ENCODE measurements around the gene DTNBP1.
"Not testable (repeated sequence)": the region's sequence is repeated elsewhere in the genome, so short reads cannot be mapped to it uniquely, and the experiment has no call there.

The DTNBP1 gene

GRCh38 chr6:15544321-15544900, 118.4 kb downstream of the DTNBP1 start:
- H3K27ac ChIP-seq (ENCODE audit: low read length): no peak overlapping the region
- no peaks in the 10 kb centered on the region for H3K9me3 ChIP-seq (ENCODE audit: control insufficient read depth in 2 of 2, low read length in 2 of 2)
- no peaks in the 10 kb centered on the region for H3K27me3 ChIP-seq (ENCODE audit: control insufficient read depth in 1 of 2, insufficient read depth in 2 of 2, low read length in 2 of 2)

GRCh38 chr6:15543332-15543917, 119.4 kb downstream of the DTNBP1 start:
- H3K4me3 ChIP-seq (ENCODE audit: low read length in 2 of 2); H3K27ac ChIP-seq (ENCODE audit: low read length); H3K9me3 ChIP-seq (ENCODE audit: control insufficient read depth in 2 of 2, low read length in 2 of 2); H3K9ac ChIP-seq (ENCODE audit: low read length in 2 of 2); H3K27me3 ChIP-seq (ENCODE audit: control insufficient read depth in 1 of 2, insufficient read depth in 2 of 2, low read length in 2 of 2); H3K4me1 ChIP-seq (ENCODE audit: control insufficient read depth, insufficient read depth, low read length); H3K36me3 ChIP-seq (ENCODE audit: control insufficient read depth in 2 of 2, insufficient read depth in 2 of 2, low read length in 2 of 2): not testable (repeated sequence)

More at GRCh38 chr6:15544321-15544900, 118.4 kb downstream of the DTNBP1 start:
- Histone ChIP-seq H3K4me1 (ENCODE audit: control insufficient read depth, insufficient read depth, low read length) (peaks cover 3% of the 10 kb centered on the region), H3K36me3 (ENCODE audit: control insufficient read depth in 2 of 2, insufficient read depth in 2 of 2, low read length in 2 of 2) (no peaks in the 10 kb centered on the region), H3K9ac (ENCODE audit: low read length in 2 of 2) (no peak overlapping the region), H3K4me3 (ENCODE audit: low read length in 2 of 2) (no peak overlapping the region)

- H3K4me3 ChIP-seq (ENCODE audit: low read length in 2 of 2): no peak overlapping the region
- no peak overlapping the region for H3K27ac ChIP-seq (ENCODE audit: low read length)
- no peaks in the 10 kb centered on the region for H3K27me3 ChIP-seq (ENCODE audit: control insufficient read depth in 1 of 2, insufficient read depth in 2 of 2, low read length in 2 of 2)
- H3K9ac ChIP-seq (ENCODE audit: low read length in 2 of 2): no peak overlapping the region
- H3K36me3 ChIP-seq (ENCODE audit: control insufficient read depth in 2 of 2, insufficient read depth in 2 of 2, low read length in 2 of 2): no peaks in the 10 kb centered on the region
- H3K4me1 ChIP-seq (ENCODE audit: control insufficient read depth, insufficient read depth, low read length): peaks cover 10% of the 10 kb centered on the region
- no peaks in the 10 kb centered on the region for H3K9me3 ChIP-seq (ENCODE audit: control insufficient read depth in 2 of 2, low read length in 2 of 2)
Measured at GRCh38 chr6:15539722-15540270, 123.0 kb downstream of the DTNBP1 start.

- H3K36me3 ChIP-seq (ENCODE audit: control insufficient read depth in 2 of 2, insufficient read depth in 2 of 2, low read length in 2 of 2): no peaks in the 10 kb centered on the region
- no peak overlapping the region for H3K27ac ChIP-seq (ENCODE audit: low read length)
- peaks cover 10% of the 10 kb centered on the region for H3K4me1 ChIP-seq (ENCODE audit: control insufficient read depth, insufficient read depth, low read length)
- no peak overlapping the region for H3K9ac ChIP-seq (ENCODE audit: low read length in 2 of 2)
- H3K4me3 ChIP-seq (ENCODE audit: low read length in 2 of 2): no peak overlapping the region
- no peaks in the 10 kb centered on the region for H3K27me3 ChIP-seq (ENCODE audit: control insufficient read depth in 1 of 2, insufficient read depth in 2 of 2, low read length in 2 of 2)
- H3K9me3 ChIP-seq (ENCODE audit: control insufficient read depth in 2 of 2, low read length in 2 of 2): no peaks in the 10 kb centered on the region
Measured at GRCh38 chr6:15538766-15539495, 123.9 kb downstream of the DTNBP1 start.

- H3K27ac ChIP-seq (ENCODE audit: low read length): no peak overlapping the region
- H3K9ac ChIP-seq (ENCODE audit: low read length in 2 of 2): no peak overlapping the region
- H3K36me3 ChIP-seq (ENCODE audit: control insufficient read depth in 2 of 2, insufficient read depth in 2 of 2, low read length in 2 of 2): peaks cover 0 to 3% of the 10 kb centered on the region in 2 donors
- H3K27me3 ChIP-seq (ENCODE audit: control insufficient read depth in 1 of 2, insufficient read depth in 2 of 2, low read length in 2 of 2): no peaks in the 10 kb centered on the region
- no peaks in the 10 kb centered on the region for H3K9me3 ChIP-seq (ENCODE audit: control insufficient read depth in 2 of 2, low read length in 2 of 2)
- H3K4me3 ChIP-seq (ENCODE audit: low read length in 2 of 2): no peak overlapping the region
- H3K4me1 ChIP-seq (ENCODE audit: control insufficient read depth, insufficient read depth, low read length): peaks cover 10% of the 10 kb centered on the region
Measured at GRCh38 chr6:15538106-15538505, 124.7 kb downstream of the DTNBP1 start.

GRCh38 chr6:15536198-15536955, 126.5 kb downstream of the DTNBP1 start:
- H3K9ac ChIP-seq (ENCODE audit: low read length in 2 of 2): no peak overlapping the region
- no peak overlapping the region for H3K27ac ChIP-seq (ENCODE audit: low read length)
- no peaks in the 10 kb centered on the region for H3K27me3 ChIP-seq (ENCODE audit: control insufficient read depth in 1 of 2, insufficient read depth in 2 of 2, low read length in 2 of 2)
- H3K9me3 ChIP-seq (ENCODE audit: control insufficient read depth in 2 of 2, low read length in 2 of 2): no peaks in the 10 kb centered on the region
- no peak overlapping the region for H3K4me3 ChIP-seq (ENCODE audit: low read length in 2 of 2)
- peaks cover 10% of the 10 kb centered on the region for H3K4me1 ChIP-seq (ENCODE audit: control insufficient read depth, insufficient read depth, low read length)
- peaks cover 2 to 5% of the 10 kb centered on the region in 2 donors for H3K36me3 ChIP-seq (ENCODE audit: control insufficient read depth in 2 of 2, insufficient read depth in 2 of 2, low read length in 2 of 2)

- Histone ChIP-seq H3K36me3 (ENCODE audit: control insufficient read depth in 2 of 2, insufficient read depth in 2 of 2, low read length in 2 of 2) (peaks cover 8% of the 10 kb centered on the region in 2 donors), H3K9me3 (ENCODE audit: control insufficient read depth in 2 of 2, low read length in 2 of 2) (no peaks in the 10 kb centered on the region), H3K4me1 (ENCODE audit: control insufficient read depth, insufficient read depth, low read length) (peaks cover 10% of the 10 kb centered on the region), H3K27ac (ENCODE audit: low read length) (no peak overlapping the region), H3K4me3 (ENCODE audit: low read length in 2 of 2) (no peak overlapping the region), H3K9ac (ENCODE audit: low read length in 2 of 2) (no peak overlapping the region), H3K27me3 (ENCODE audit: control insufficient read depth in 1 of 2, insufficient read depth in 2 of 2, low read length in 2 of 2) (no peaks in the 10 kb centered on the region)
Measured at GRCh38 chr6:15535495-15536197, 127.2 kb downstream of the DTNBP1 start.

GRCh38 chr6:15534974-15535373, 127.9 kb downstream of the DTNBP1 start:
- peaks cover 8 to 9% of the 10 kb centered on the region in 2 donors for H3K36me3 ChIP-seq (ENCODE audit: control insufficient read depth in 2 of 2, insufficient read depth in 2 of 2, low read length in 2 of 2)
- no peaks in the 10 kb centered on the region for H3K27me3 ChIP-seq (ENCODE audit: control insufficient read depth in 1 of 2, insufficient read depth in 2 of 2, low read length in 2 of 2)
- no peaks in the 10 kb centered on the region for H3K9me3 ChIP-seq (ENCODE audit: control insufficient read depth in 2 of 2, low read length in 2 of 2)
- H3K4me1 ChIP-seq (ENCODE audit: control insufficient read depth, insufficient read depth, low read length): peaks cover 10% of the 10 kb centered on the region
- no peak overlapping the region for H3K4me3 ChIP-seq (ENCODE audit: low read length in 2 of 2)
- H3K27ac ChIP-seq (ENCODE audit: low read length): no peak overlapping the region
- H3K9ac ChIP-seq (ENCODE audit: low read length in 2 of 2): no peak overlapping the region

GRCh38 chr6:15533379-15534026, 129.3 kb downstream of the DTNBP1 start:
- Histone ChIP-seq H3K4me3 (ENCODE audit: low read length in 2 of 2) (no peak overlapping the region), H3K9ac (ENCODE audit: low read length in 2 of 2) (no peak overlapping the region), H3K27ac (ENCODE audit: low read length) (no peak overlapping the region), H3K36me3 (ENCODE audit: control insufficient read depth in 2 of 2, insufficient read depth in 2 of 2, low read length in 2 of 2) (peaks cover 8 to 12% of the 10 kb centered on the region in 2 donors), H3K4me1 (ENCODE audit: control insufficient read depth, insufficient read depth, low read length) (peaks cover 10% of the 10 kb centered on the region), H3K9me3 (ENCODE audit: control insufficient read depth in 2 of 2, low read length in 2 of 2) (no peaks in the 10 kb centered on the region), H3K27me3 (ENCODE audit: control insufficient read depth in 1 of 2, insufficient read depth in 2 of 2, low read length in 2 of 2) (no peaks in the 10 kb centered on the region)

GRCh38 chr6:15531973-15532372, 130.9 kb downstream of the DTNBP1 start:
- Histone ChIP-seq H3K27me3 (ENCODE audit: control insufficient read depth in 1 of 2, insufficient read depth in 2 of 2, low read length in 2 of 2) (no peaks in the 10 kb centered on the region), H3K4me1 (ENCODE audit: control insufficient read depth, insufficient read depth, low read length) (peaks cover 10% of the 10 kb centered on the region), H3K9ac (ENCODE audit: low read length in 2 of 2) (no peak overlapping the region), H3K9me3 (ENCODE audit: control insufficient read depth in 2 of 2, low read length in 2 of 2) (no peaks in the 10 kb centered on the region), H3K4me3 (ENCODE audit: low read length in 2 of 2) (no peak overlapping the region), H3K36me3 (ENCODE audit: control insufficient read depth in 2 of 2, insufficient read depth in 2 of 2, low read length in 2 of 2) (peaks cover 8 to 12% of the 10 kb centered on the region in 2 donors), H3K27ac (ENCODE audit: low read length) (no peak overlapping the region)

Data from stomach smooth muscle (tissue), 2 donors.